ENCODE results near the gene UBE2F. TPM values are rescaled to one million over a fixed set of nuclear protein-coding genes. Genes with fewer than 3 reads are reported as not detected.

Gene UBE2F
- polyA plus RNA-seq, 3 donors, result 51.1 to 120 (median 117) TPM

DNA sequence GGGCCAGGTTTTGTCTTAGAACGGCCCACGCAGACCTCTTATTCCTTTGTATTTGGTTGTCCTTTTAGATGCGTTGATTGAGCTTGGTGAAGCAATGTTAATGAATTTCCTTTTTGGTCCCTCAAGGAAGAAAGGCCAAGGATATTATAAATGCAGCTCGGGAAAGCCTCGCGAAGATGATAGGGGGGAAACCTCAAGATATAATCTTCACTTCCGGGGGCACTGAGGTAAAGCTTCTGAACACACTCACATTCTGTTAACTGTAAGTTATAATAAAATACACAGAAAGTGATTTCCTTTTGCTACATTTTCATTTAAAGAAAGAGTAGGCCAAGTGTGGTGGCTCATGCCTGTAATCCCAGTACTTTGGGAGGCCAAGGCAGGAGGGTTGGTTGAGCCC, 101.1 kb downstream of the UBE2F start:
- Mint-ChIP-seq H3K27me3 (ENCODE audit: low read depth in 3 of 3) (peaks cover 0 to 3% (median 0%) of the 10 kb centered on the region in 3 donors), H3K9me3 (peaks cover 0 to 11% (median 8%) of the 10 kb centered on the region in 7 donors), H3K27ac (peak overlapping the region in 1 of 7 donors; percentile 69), H3K36me3 (peaks cover 62 to 82% of the 10 kb centered on the region in 2 donors), H3K4me3 (no peak overlapping the region), H3K4me1 (no peaks in the 10 kb centered on the region)
- Histone ChIP-seq H3K4me1 (ENCODE audit: control insufficient read depth in 1 of 2, insufficient read depth in 2 of 2, low read length in 2 of 2) (no peaks in the 10 kb centered on the region), H3K9me3 (replicated peaks in 1 of 2; ENCODE audit: control insufficient read depth in 1 of 2, insufficient read depth in 1 of 2, low read length in 2 of 2) (no peaks in the 10 kb centered on the region), H3K4me2 (replicated peaks; ENCODE audit: extremely low read depth, low read length, poor library complexity, severe bottlenecking) (no peak overlapping the region), H4K20me1 (ENCODE audit: insufficient read depth, low read length) (no peaks in the 10 kb centered on the region), H3K79me2 (ENCODE audit: insufficient read depth, low read length) (no peaks in the 10 kb centered on the region), H3K9ac (ENCODE audit: insufficient read depth, low read length, poor library complexity, severe bottlenecking) (no peak overlapping the region), H2AFZ (ENCODE audit: insufficient read depth, low read depth, low read length, poor library complexity, severe bottlenecking) (no peak overlapping the region), H3K27me3 (ENCODE audit: control insufficient read depth in 2 of 2, insufficient read depth in 2 of 2, low read length in 2 of 2) (no peaks in the 10 kb centered on the region), H3K27ac (ENCODE audit: low read depth in 1 of 2, low read length in 2 of 2) (no peak overlapping the region), H3K36me3 (replicated peaks in 1 of 2; ENCODE audit: control insufficient read depth in 1 of 2, insufficient read depth in 2 of 2, low read length in 2 of 2) (peaks cover 47 to 83% of the 10 kb centered on the region in 2 donors), H3K4me3 (replicated peaks in 1 of 3; ENCODE audit: low read depth in 2 of 3, low read length in 3 of 3) (no peak overlapping the region)
- no peak for DNase-seq
- no peak for TF ChIP-seq CTCF (IDR thresholded peaks at IDR 0.05)
- 100% methylated on average over 3 of the region's 7 CpGs for WGBS (ENCODE audit: insufficient coverage)
- intact Hi-C loops (cut with micrococcal nuclease), result no loop called here

DNA sequence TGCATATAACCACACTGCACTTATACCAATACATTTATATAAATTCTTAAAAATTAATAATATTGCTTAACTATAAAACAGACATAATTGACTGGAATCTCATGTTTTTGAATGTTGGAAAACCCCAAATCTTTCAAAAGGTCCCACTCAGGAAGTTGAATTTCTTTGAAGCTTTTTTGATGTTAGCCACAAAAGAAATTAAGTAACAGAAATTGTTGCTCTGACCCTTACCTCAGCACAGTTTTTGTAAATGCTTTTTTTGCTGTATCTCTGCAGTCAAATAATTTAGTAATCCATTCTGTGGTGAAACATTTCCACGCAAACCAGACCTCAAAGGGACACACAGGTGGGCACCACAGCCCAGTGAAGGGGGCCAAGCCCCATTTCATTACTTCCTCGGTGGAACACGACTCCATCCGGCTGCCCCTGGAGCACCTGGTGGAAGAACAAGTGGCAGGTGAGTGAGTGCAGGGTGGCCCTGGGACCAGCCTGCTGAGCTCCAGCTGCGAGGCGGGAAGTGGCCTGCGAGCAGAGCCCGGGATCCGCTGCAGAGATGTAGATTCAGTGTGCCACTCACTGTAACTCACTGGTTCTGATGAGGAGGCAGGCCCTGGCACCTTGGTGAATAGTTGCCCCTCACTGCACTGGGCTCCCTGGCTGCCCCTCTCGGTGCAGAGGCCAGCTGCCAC, 102.4 kb downstream of the UBE2F start:
- Histone ChIP-seq H3K4me3 (replicated peaks in 1 of 3; ENCODE audit: low read depth in 2 of 3, low read length in 3 of 3) (no peak overlapping the region), H3K27ac (ENCODE audit: low read depth in 1 of 2, low read length in 2 of 2) (no peak overlapping the region), H2AFZ (ENCODE audit: insufficient read depth, low read depth, low read length, poor library complexity, severe bottlenecking) (no peak overlapping the region), H3K79me2 (ENCODE audit: insufficient read depth, low read length) (no peaks in the 10 kb centered on the region), H3K9me3 (replicated peaks in 1 of 2; ENCODE audit: control insufficient read depth in 1 of 2, insufficient read depth in 1 of 2, low read length in 2 of 2) (no peaks in the 10 kb centered on the region), H3K27me3 (ENCODE audit: control insufficient read depth in 2 of 2, insufficient read depth in 2 of 2, low read length in 2 of 2) (no peaks in the 10 kb centered on the region), H4K20me1 (ENCODE audit: insufficient read depth, low read length) (no peaks in the 10 kb centered on the region), H3K4me1 (ENCODE audit: control insufficient read depth in 1 of 2, insufficient read depth in 2 of 2, low read length in 2 of 2) (no peaks in the 10 kb centered on the region), H3K36me3 (replicated peaks in 1 of 2; ENCODE audit: control insufficient read depth in 1 of 2, insufficient read depth in 2 of 2, low read length in 2 of 2) (peaks cover 46 to 88% of the 10 kb centered on the region in 2 donors), H3K4me2 (replicated peaks; ENCODE audit: extremely low read depth, low read length, poor library complexity, severe bottlenecking) (no peak overlapping the region), H3K9ac (ENCODE audit: insufficient read depth, low read length, poor library complexity, severe bottlenecking) (no peak overlapping the region)
- WGBS (ENCODE audit: insufficient coverage), result 98% methylated on average over 10 of the region's 10 CpGs
- peaks cover 67 to 87% of the 10 kb centered on the region in 2 donors for H3K36me3 Mint-ChIP-seq
- no peak overlapping the region for H3K4me3 Mint-ChIP-seq
- intact Hi-C loops (cut with micrococcal nuclease), result no loop called here
- TF ChIP-seq CTCF (IDR thresholded peaks at IDR 0.05), result no peak
- H3K9me3 Mint-ChIP-seq, result peaks cover 0 to 11% (median 8%) of the 10 kb centered on the region in 7 donors
- H3K27me3 Mint-ChIP-seq (ENCODE audit: low read depth in 3 of 3), result peaks cover 0 to 1% (median 0%) of the 10 kb centered on the region in 3 donors
- H3K27ac Mint-ChIP-seq, result no peak overlapping the region
- DNase-seq, result no peak
- no peaks in the 10 kb centered on the region for H3K4me1 Mint-ChIP-seq
